Glutamatergic neuron (in vitro differentiated cells): ENCODE data around the gene TTLL9. TPM values are rescaled to one million over a fixed set of nuclear protein-coding genes. Genes with fewer than 3 reads are reported as not detected.

ENCODE experiments used
- DNase-seq: peaks from one replicate; pipeline ENCODE4 v3.0.0; 2022
- H3K27ac Mint-ChIP-seq: one replicate; pipeline ENCODE4 v1.8.0; 2020; ENCODE audit warnings: mild to moderate bottlenecking, mixed read lengths, inconsistent platforms; ENCODE audit not compliant: unreplicated experiment
- H3K27me3 Mint-ChIP-seq: one replicate; pipeline ENCODE4 v1.8.0; 2020; ENCODE audit warnings: mild to moderate bottlenecking, moderate library complexity, mixed read lengths, inconsistent platforms; ENCODE audit not compliant: unreplicated experiment
- H3K36me3 Mint-ChIP-seq: one replicate; pipeline ENCODE4 v1.8.0; 2020; ENCODE audit warnings: mild to moderate bottlenecking, mixed read lengths, inconsistent platforms; ENCODE audit not compliant: unreplicated experiment
- H3K4me1 Mint-ChIP-seq: one replicate; pipeline ENCODE4 v1.8.0; 2020; ENCODE audit warnings: mild to moderate bottlenecking, low read depth, mixed read lengths, inconsistent platforms; ENCODE audit not compliant: unreplicated experiment
- H3K4me3 Mint-ChIP-seq: one replicate; pipeline ENCODE4 v1.8.0; 2020; ENCODE audit warnings: mild to moderate bottlenecking, mixed read lengths, inconsistent platforms; ENCODE audit not compliant: unreplicated experiment
- H3K9me3 Mint-ChIP-seq: one replicate; pipeline ENCODE4 v1.8.0; 2020; ENCODE audit warnings: mild to moderate bottlenecking, moderate library complexity, mixed read lengths, inconsistent platforms; ENCODE audit not compliant: unreplicated experiment
- CTCF ChIP-seq: fragments of 200-600 bp; sonication (generic); IDR thresholded peaks from one replicate; pipeline ENCODE4 v1.5.0; 2021; ENCODE audit not compliant: partially characterized antibody, unreplicated experiment
- total RNA-seq: library from RNA; stranded (reverse); fragmentation: NEBNext Ultra II Directional; extraction: Animal tissue kit (Norgen Biotek cat#: 25700); gene quantifications from one replicate; pipeline ENCODE4 v1.2.1, GENCODE V29; 2021; ENCODE audit not compliant: unreplicated experiment

Gene TTLL9
- total RNA-seq, 1 donor from 2014 or later: 1.5 TPM

- DNase-seq: no peak
- H3K4me1 Mint-ChIP-seq: peaks cover 3% of the 10 kb centered on the region
- H3K4me3 Mint-ChIP-seq: peak overlapping the region; percentile 18
- peak overlapping the region; percentile 6 for H3K27ac Mint-ChIP-seq
- H3K36me3 Mint-ChIP-seq: no peaks in the 10 kb centered on the region
- peaks cover 11% of the 10 kb centered on the region for H3K9me3 Mint-ChIP-seq
- no peak for TF ChIP-seq CTCF
- H3K27me3 Mint-ChIP-seq: peaks cover 16% of the 10 kb centered on the region
Measured at GRCh38 chr20:31851240-31851955, 19.0 kb upstream of the TTLL9 start.

GRCh38 chr20:31853481-31853880 is 17.0 kb upstream of the TTLL9 start:
- Mint-ChIP-seq H3K36me3 (no peaks in the 10 kb centered on the region), H3K27me3 (peaks cover 21% of the 10 kb centered on the region), H3K27ac (no peak overlapping the region), H3K4me1 (peaks cover 3% of the 10 kb centered on the region), H3K4me3 (no peak overlapping the region), H3K9me3 (peaks cover 8% of the 10 kb centered on the region)
- no peak for TF ChIP-seq CTCF
- DNase-seq: peak; percentile 17

- Mint-ChIP-seq H3K9me3 (peaks cover 7% of the 10 kb centered on the region), H3K27me3 (peaks cover 11% of the 10 kb centered on the region), H3K36me3 (no peaks in the 10 kb centered on the region), H3K4me3 (no peak overlapping the region), H3K27ac (no peak overlapping the region), H3K4me1 (peaks cover 8% of the 10 kb centered on the region)
- TF ChIP-seq CTCF: no peak
- DNase-seq: peak; percentile 12
Measured at GRCh38 chr20:31856516-31856915, 13.9 kb upstream of the TTLL9 start.

- Mint-ChIP-seq H3K9me3 (peaks cover 20% of the 10 kb centered on the region), H3K4me3 (no peak overlapping the region), H3K27me3 (peaks cover 22% of the 10 kb centered on the region), H3K36me3 (no peaks in the 10 kb centered on the region), H3K4me1 (peaks cover 21% of the 10 kb centered on the region), H3K27ac (no peak overlapping the region)
- DNase-seq: peak; percentile 18
- TF ChIP-seq CTCF: no peak
Measured at GRCh38 chr20:31857861-31858759, 12.3 kb upstream of the TTLL9 start.

- TF ChIP-seq CTCF: no peak
- Mint-ChIP-seq H3K27me3 (peaks cover 27% of the 10 kb centered on the region), H3K27ac (no peak overlapping the region), H3K4me3 (no peak overlapping the region), H3K36me3 (no peaks in the 10 kb centered on the region), H3K4me1 (peaks cover 25% of the 10 kb centered on the region), H3K9me3 (peaks cover 21% of the 10 kb centered on the region)
- DNase-seq: peak; percentile 10
Measured at GRCh38 chr20:31858760-31859083, 11.7 kb upstream of the TTLL9 start.
